Superior temporal gyrus (tissue), 1 donor: ENCODE data around the gene ANK2.
"Not testable (repeated sequence)": the region's sequence is repeated elsewhere in the genome, so short reads cannot be mapped to it uniquely, and the experiment has no call there.

Experiments used
- DNase-seq: peaks from one replicate; pipeline ENCODE4 v3.0.0-alpha.2; 2016; ENCODE audit errors: extremely low spot score

ANK2 gene

DNA sequence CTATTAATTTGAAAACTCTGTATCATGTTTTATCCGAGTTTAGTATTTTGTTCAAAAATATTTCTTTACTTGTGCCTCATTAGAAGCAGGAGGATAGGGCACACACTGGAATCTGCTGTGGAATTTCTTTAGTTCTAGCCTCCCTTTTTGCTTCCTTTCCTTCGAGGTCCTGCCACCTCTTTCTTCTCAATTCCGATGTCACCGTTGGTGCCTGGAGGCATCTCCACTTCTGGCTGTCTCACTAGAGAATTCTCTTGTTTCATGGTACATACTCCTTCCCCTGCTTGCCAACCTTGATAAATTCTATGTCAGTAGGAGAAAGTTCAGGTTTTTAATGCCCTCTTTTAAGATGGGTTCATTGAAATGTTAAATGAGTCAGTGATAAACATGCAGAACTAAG is 140.1 kb downstream of the ANK2 start:
- DNase-seq: no peak

DNA sequence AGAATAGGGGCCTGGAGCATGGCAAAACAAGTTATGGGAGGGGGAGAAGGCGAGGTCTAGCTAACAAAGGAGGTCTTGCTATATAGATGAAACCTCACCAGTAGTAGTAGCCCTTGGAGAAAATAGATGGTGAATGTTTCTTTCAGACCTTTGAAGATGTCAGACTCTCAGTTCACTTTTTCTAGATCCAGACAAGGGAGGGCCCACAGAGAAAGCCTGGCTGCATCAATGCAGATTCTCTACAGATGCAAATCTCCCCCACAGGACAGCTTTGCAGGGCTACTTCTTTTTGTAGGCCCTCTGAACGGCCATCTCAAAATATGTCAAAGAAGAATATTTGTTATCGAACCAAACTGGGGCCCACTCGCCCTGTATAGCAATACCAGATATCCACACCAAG is 159.7 kb downstream of the ANK2 start:
- no peak for DNase-seq

DNA sequence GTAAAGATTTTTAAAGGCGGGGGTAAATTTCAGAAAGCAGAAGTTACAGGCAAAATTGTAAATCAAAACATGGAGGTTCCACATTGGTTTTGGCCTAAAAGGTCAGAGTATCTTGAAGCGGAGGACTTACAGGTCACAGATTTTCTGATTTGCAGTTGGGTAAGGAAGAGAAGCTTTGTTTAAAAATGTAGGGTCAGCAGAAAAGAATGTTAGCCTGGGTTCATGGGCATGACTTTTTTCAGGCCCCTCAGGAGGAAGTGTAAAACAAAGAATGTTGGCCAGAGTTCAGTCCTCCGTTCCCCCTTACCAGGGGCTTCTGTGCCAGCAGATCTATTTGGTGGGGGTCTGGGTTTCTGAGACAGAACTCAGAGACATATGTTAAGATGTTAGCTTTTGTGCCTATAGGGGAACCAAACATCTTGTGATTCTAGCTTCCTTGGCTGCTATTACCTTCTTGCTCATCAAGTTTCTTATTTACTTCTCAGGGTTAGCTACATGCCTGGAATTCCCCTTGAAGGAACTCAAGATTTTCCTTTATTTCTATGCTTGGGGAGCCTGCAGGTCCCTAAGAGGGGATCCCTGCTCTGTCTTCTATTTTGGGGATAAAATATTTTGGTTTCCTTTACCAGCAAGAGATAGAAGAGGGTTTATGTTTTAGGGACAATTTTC is 160.3 kb downstream of the ANK2 start:
- DNase-seq: no peak

DNA sequence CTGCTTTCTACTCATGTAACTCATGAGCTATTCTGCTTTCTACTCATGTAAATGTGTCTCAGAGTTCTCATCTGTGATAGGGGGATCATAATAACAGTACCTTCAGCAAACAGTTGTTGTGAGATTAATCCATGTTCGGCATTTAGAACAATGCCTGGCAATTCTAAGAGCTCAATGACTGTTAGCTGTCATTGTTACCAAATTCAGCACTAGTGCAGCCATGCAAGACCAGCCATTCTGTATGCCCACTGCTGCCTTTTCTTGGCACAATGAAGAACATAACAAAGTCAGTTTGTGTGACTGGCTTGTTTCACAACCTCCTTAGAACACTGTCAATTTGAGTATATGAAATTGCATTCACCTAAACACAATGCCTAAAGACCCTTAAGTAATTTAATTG is 163.2 kb downstream of the ANK2 start:
- peak; percentile 45 for DNase-seq

DNA sequence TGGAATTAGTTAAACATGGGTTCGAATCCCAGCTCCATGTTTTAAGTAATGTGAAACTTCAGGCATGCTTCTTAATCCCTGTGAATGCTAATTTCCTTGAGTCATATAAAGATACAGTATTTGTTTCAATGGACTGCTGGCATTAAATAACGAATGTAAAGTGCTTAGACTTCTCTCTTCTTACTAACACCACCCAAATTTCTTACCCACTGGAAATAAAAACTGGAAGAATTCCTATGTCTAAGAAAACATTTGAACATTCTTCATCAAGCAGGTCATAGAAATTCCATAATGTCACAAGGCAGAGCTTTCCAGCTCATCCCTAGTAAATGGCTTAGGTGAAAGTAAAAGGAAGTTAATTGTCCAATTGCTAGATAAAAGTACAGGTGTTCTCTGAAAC is 172.5 kb downstream of the ANK2 start:
- no peak for DNase-seq

DNA sequence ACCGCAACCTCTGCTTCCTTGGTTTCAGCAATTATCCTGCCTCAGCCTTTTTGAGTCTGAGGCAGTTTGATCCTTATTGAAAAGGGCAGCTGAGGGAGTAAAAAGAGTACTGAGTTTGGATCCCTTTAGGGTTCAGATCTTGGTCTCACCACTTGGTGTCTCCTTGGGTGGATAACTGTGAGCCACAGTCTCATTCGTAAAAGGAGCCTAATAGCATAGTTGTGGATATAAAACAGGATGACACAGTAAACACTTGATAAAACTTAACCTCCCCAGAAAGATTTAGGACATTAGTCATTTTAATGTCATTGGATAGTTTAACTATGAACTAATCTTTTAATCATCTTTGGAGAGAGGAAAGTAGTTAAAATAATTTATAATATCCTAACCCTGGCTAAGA is 173.0 kb downstream of the ANK2 start:
- DNase-seq: no peak

DNA sequence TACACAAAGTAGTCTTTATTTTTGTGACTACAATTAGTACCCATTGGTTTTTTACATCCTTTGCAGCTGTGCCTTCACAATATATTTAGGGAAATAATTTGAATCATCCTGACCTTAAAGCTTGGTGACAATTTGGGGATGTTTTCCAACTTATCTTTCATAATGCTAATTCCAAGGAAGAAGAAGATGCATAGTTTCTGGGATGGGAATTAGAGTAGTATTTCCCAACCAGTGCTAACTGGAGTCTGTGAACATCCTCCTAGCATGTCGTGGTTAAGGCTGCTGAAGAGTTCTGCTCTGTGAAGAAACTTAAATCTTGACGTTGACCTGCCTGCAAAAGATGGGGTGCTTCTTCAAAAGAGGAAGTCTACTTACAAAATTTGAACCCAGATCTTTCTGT is 173.5 kb downstream of the ANK2 start:
- no peak for DNase-seq

DNA sequence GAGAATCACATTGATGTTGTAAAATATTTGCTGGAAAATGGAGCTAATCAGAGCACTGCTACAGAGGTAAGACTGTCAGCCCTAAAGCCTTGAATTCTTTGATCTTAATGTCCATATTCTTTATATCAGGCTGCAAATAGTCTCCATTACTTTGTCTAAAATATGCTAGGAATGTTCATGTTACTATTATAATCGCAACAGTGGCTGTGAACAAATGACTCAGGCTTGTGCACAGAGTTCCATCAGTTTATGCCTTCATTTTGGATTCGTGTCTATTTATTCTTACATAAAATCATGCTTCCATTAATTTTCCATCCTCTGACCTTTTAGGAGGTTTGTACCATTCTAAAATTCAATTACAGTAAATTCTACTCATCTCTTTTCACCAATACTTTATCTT is 182.7 kb downstream of the ANK2 start:
- DNase-seq: no peak

DNA sequence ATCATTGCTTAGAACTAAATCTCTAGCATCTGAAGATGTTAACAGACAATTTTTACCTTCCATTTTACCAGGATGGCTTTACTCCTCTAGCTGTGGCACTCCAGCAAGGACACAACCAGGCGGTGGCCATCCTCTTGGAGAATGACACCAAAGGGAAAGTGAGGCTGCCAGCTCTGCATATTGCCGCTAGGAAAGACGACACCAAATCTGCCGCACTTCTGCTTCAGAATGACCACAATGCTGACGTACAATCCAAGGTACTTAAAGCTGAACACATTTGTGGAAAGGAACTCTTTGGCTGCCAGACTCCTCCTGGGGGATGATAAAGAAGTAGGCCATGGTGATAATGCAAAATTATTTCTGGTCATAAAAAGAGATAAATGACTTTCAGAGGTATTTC is 187.5 kb downstream of the ANK2 start:
- no peak for DNase-seq

DNA sequence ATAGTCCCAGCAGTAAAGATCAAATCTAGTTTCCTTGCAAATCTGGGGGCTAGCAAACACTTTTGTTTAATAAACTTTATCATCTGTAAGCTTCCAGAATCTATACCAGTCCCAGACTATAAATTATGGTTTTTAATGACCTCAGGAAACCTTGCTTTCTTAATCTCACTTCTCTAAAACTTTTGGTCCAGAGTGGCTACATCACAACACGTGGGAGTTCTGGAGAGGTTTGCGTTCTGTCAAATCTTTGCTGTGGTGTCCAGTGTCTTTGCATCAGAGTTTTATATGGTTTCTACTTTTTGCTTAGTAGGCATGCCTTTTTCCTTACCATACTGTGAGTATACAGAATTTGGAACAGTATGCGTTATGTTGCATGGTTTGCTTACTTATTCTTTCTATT is 193.9 kb downstream of the ANK2 start:
- DNase-seq: no peak

DNA sequence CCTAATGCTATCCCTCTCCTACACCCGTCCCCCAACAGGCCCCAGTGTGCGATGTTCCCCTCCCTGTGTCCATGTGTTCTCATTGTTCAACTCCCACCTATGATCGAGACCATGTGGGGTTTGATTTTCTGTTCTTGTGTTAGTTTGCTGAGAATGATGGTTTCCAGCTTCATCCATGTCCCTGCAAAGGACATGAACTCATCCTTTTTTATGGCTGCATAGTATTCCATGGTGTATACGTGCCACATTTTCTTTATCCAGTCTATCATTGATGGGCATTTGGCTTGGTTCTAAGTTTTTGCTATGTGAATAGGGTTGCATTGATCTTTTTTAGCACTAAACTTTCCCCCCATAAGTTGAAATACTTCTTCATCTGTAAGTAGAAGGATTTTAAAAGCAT is 195.3 kb downstream of the ANK2 start:
- DNase-seq: not testable (repeated sequence)

DNA sequence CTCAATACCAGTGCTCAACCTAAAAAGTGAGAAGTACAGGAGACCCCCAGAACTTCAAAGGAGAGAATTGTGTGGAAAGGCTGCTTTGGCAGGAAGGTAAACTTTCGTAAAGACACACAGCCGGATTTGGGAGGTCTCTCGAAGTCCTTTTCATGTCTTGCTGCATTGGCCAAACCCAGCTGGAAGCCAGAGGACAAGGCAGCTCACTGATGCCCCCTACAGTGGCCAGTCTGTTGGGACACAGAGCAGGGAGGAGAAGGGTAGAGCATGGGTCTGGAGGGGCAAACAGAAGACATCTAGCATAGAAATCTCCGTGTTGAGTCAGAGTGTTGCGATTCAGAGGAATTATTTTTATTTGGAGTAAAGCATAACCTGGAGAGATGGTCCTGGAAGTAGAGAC is 198.9 kb downstream of the ANK2 start:
- DNase-seq: no peak

DNA sequence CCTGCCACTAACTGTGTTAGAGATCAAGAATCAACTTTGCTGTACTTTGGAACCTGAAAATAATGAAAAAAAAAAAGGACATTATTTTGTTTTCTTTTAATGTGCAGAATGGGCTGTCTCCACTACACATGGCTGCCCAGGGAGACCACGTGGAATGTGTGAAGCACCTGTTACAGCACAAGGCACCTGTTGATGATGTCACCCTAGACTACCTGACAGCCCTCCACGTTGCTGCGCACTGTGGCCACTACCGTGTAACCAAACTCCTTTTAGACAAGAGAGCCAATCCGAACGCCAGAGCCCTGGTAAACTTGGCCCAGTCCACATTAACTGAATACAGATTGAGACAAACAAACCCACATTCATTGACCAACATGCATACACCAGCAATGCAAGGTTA is 206.2 kb downstream of the ANK2 start:
- DNase-seq: no peak

DNA sequence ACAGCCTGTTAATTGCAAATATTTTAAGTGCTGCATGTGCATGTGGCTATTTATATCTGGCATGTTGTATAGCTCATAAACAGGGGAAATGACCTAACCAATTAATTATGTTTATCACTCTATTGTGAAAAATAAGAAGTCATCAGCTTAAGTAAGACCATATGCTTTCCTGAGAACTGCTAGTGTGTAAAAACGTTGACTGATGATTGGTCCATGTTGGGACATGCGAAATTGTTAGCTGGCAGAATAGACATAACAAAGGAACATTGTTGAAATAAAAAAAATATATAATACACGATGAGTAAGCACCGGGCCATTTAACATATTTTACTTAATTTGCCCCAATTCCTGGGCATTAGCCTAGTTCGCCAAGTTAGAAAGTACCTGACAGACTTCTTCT is 207.5 kb downstream of the ANK2 start:
- DNase-seq: no peak

DNA sequence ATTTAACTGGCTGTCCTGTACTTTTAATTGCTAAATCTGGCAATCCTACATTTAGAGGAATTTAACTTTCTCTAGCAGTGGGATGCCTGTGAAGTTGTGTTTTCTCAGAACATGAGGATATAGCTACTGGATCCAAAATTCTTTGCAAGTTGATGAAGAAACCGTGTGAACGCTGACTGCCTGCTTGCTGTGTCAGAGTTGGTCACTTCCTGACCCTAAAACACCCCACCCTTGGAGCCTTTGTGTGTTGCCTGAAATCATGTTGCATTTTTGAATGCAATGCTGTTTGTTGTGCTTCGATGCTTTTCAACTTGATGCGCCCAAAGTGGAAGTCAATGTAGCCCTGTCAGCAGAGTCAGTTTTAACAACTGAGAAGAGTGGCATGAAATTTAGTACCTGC is 211.2 kb downstream of the ANK2 start:
- no peak for DNase-seq

DNA sequence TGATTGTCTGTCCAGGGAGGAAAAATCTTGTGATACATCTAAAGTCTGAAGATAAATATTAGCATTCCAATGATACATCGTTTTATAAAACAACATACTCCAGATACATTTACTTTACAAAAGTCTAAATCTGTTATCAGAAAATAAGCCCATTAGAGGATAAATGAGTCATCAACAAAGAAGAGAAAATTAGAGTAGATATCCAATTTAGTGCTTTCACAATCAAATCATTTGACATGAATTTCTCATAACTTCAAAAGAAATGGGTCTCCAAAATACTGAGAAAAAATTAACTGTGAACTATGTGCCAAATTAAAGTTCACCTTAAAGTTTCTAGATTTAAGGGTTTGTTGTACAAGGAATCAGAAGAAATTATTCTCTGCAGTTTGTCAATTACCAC is 213.8 kb downstream of the ANK2 start:
- no peak for DNase-seq

DNA sequence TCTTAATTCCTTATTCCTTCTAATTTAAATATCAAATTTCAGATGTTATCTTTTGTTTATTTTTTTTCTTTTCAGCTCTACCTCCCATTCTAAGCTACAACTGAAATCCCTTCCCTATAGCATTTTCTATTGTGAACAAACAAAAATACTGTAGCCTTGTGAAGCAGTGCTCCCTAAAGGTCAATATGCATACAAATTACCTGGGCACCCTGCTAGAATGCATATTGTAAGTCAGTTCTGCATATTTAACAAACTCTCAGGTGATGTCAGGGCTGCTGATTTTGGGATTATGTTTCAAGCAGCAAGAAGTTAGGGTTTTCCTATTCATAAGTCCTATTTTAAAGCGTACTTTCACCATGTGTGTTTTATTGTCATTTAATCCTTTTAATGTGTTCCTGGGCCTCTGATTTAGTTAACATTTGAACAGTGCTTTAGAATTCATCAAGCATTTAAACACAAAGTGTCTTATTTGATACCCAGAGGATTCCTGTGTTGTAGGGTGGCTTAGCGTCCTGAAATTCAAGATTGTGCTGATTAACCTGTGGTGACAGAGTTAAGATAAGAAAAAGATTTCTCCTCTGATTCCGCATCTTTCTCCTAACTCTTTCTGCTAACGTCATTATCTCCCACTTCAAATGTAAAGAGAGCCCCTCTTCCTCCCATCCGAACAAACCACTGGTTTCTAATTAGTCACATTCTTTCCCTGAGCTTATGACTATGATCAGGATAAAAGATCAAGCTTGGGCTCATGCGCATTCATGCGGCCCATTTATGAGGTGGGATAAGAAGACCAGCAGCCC is 221.3 kb downstream of the ANK2 start:
- no peak for DNase-seq

DNA sequence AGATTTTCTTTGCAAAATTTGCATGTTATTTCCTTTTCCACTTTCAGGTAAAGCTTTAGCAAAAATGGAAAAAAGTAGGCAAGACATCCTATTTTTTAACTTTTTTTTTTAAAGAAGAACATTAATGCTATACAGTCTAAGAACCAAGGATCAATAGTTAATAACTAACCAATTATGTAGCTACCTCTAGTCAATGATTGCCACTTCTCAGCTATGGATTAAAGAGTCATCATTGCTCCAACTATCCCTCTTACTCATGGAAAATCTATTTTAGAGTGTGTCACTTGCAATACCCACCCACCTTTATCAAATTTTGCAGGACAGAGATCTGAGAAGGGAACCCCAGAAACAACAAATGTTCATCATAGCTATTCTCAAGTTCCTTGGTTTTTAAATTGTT is 223.1 kb downstream of the ANK2 start:
- DNase-seq: no peak

DNA sequence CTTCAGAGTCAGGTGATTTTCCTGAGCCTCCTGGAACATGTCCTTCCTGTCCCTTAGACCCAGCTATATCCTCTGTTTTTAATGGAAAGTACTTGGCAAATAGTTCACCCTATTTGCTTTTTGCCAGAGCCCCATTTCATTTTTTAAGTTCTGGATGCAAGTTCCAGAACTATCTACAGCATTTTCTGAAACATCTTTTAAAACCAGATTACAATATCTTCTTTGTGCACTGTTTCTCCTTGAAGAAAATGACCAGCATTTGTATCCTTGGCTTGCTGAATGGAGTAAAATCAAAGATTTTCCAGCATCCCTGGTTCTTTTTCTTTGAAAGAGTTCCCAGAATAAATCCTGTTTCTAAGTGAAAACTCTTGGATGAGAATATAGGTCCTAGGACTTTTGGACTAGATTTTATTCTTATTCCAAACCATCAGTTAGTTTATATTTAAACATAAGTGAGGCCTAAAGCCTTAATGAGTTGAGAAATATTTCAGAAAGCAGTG is 224.3 kb downstream of the ANK2 start:
- DNase-seq: no peak

DNA sequence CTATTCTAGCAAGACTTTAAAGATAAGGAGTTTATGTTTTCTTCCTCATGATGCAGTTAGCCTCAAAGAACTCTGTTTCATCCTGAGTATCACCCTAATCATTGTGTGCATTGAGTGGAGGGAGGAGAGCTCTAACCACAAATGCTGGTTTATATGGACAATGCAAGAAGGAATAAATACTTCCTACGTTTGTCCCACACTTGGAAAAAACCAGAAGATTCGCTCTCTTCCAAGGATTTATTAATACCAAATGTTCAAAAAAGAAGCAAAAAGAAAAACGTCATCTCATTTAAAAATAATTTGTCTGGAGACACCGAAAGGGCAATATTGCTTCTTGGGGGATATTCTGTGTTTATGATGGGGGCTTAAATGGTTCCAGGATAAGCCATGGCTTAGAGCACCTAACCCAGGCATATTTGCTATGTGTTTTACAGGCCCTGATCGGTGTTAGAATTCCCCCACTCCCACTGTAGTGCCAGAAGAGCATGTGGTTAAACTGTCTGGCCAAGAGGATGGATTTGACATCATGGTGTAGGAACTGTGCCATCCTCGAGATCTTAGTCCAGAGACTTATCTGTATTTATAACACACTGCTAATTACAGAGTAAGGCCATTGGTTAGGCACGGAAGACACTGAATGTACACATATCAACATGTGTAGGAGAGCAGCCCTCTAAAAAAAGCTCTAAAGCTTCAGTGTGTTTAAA is 227.2 kb downstream of the ANK2 start:
- DNase-seq: peak; percentile 57

DNA sequence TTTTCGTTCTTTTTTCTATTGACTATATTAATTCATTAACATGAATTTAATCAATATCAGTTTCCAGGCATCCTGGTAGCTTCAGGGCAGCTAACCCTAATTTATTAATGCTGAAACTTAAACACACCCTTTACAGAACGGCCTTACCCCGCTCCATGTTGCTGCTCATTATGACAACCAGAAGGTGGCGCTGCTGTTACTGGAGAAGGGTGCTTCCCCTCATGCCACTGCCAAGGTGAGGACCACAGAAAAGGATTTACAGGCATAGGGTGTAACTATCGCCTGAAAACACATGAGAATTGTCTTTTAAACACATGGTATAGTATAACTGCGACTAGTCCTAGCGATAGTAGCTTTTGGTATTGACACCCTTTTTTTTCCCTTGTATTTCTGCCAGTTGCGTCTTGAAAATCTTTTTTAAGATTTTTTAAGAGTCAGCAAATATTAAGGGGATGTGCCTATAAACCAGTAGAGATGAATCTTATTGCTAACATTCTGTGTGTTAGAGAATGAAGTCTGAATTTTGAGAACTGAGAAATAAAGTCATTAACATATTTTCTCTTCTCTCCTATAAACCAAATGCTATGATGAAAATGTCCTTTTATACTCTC is 229.0 kb downstream of the ANK2 start:
- peak; percentile 86 for DNase-seq

DNA sequence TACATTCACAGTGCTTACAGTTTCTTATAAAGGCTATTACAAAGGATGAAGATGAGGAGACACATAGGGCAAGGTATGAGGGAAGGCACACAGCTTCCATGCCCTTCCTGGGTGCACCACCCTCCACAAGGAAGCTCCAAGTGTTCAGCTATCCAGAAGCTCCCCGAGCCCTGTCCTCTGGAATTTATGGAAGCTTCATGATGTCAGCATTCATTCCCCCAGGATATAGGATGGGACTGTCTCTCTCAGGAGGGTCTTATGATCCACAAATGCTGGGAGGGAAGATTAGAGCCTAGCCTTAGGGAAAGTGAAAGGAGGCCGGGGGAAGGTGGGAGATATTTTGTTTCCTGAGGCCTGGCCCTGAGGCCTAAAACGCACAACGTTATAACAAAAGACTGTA is 236.0 kb downstream of the ANK2 start:
- DNase-seq: no peak
